Glutamatergic neuron (in vitro differentiated cells): Measurements from ENCODE around the gene HNRNPL. TPM values are rescaled to one million over a fixed set of nuclear protein-coding genes. Genes with fewer than 3 reads are reported as not detected.

Source experiments
- total RNA-seq: library from RNA; stranded (reverse); fragmentation: NEBNext Ultra II Directional; extraction: Animal tissue kit (Norgen Biotek cat#: 25700); gene quantifications from one replicate; pipeline ENCODE4 v1.2.1, GENCODE V29; 2021; ENCODE audit not compliant: unreplicated experiment

The HNRNPL gene
- total RNA-seq, 1 donor from 2014 or later = 371 TPM

Other genes starting within 250 kb of the HNRNPL start
- 6.3 TPM for gene MAP4K1, start 232.0 kb downstream of the HNRNPL start, total RNA-seq
- 247 TPM for gene EIF3K, start 230.8 kb downstream of the HNRNPL start, total RNA-seq
- 975 TPM for gene ACTN4, start 202.3 kb downstream of the HNRNPL start, total RNA-seq
- gene CAPN12, start 105.5 kb downstream of the HNRNPL start, total RNA-seq = 4.8 TPM
- gene LGALS7, start 76.5 kb downstream of the HNRNPL start, total RNA-seq = not detected
- gene LGALS7B, start 60.8 kb downstream of the HNRNPL start, total RNA-seq = not detected
- gene LGALS4, start 37.0 kb downstream of the HNRNPL start, total RNA-seq = not detected
- 77.8 TPM for gene ECH1, start 18.2 kb downstream of the HNRNPL start, total RNA-seq
- gene RINL, start 28.3 kb upstream of the HNRNPL start, total RNA-seq = 2.7 TPM
- 91.3 TPM for gene SIRT2, start 49.6 kb upstream of the HNRNPL start, total RNA-seq
- 12.8 TPM for gene NFKBIB, start 50.0 kb upstream of the HNRNPL start, total RNA-seq
- 51.1 TPM for gene CCER2, start 62.2 kb upstream of the HNRNPL start, total RNA-seq
- 49.2 TPM for gene SARS2, start 80.8 kb upstream of the HNRNPL start, total RNA-seq
- 30.4 TPM for gene MRPS12, start 81.0 kb upstream of the HNRNPL start, total RNA-seq
- 5.5 TPM for gene FBXO17, start 125.8 kb upstream of the HNRNPL start, total RNA-seq
- gene FBXO27, start 182.6 kb upstream of the HNRNPL start, total RNA-seq = 2.2 TPM
- gene ACP7, start 234.4 kb upstream of the HNRNPL start, total RNA-seq = not detected